Activated CD8-positive, alpha-beta memory T cell treated with anti-CD3 and anti-CD28 coated beads for 48 hours (primary cell): ENCODE data around the gene NBEA.

ENCODE experiments used
- DNase-seq, 3 experiments: peaks; one replicate each; pipeline ENCODE4 v3.0.0-alpha.2; 2020; ENCODE audit warnings: low read depth in 2 of 3, low spot score in 2 of 3

NBEA gene

DNA sequence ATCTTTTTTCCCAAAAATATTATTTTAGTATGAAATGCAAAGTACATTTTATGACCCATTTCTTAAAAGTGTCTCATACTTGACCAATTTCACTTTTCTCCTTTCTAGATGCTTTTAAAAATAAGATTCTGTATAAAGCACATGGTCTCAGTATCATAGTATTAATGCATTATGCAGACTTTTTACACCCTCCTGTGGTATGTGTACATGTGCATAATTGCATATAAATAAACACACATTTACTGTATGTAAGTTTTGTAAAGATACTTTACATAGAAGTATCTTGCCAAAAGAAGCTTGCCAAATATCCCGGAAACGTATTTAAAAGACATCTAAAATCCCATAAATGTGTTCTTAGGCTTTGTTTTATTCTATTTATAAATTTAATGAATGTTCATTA, 619.5 kb downstream of the NBEA start:
- no peak for DNase-seq

DNA sequence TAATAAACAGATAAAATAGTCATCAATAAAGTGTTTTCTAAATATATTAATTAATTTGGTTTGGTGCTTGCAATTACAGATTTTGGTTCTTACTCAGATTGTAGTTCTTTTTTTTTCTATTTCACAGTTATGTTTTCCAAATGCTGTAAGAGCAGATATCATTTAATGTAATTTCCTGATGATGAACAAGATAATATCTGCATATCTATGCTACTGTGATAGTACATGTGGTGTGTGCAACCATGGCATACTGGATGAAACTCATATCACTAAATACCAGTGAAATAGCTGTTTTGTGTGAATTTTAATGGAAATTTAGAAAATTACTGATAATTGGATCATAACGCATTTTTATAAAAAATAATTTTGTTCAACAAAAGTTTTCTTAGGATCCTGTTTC, 623.2 kb downstream of the NBEA start:
- DNase-seq: no peak

DNA sequence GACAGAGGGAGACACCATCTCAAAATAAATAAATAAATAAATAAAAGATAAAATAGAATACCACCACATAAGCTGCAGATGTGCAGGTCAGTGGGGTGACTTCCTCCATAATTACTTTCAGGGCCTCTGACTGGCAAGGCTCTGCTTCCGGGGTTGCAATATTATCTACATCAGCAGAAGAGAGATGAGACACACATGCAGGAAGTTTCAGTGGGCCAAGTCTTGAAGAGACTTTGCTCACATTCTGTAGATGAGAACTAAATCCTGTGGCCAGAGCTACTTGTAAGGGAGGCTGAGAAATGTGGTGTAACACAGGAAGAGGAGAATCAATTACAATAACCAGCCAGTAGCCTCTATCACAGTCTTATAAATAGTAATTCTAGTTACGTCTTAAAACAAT, 624.3 kb downstream of the NBEA start:
- DNase-seq: no peak

DNA sequence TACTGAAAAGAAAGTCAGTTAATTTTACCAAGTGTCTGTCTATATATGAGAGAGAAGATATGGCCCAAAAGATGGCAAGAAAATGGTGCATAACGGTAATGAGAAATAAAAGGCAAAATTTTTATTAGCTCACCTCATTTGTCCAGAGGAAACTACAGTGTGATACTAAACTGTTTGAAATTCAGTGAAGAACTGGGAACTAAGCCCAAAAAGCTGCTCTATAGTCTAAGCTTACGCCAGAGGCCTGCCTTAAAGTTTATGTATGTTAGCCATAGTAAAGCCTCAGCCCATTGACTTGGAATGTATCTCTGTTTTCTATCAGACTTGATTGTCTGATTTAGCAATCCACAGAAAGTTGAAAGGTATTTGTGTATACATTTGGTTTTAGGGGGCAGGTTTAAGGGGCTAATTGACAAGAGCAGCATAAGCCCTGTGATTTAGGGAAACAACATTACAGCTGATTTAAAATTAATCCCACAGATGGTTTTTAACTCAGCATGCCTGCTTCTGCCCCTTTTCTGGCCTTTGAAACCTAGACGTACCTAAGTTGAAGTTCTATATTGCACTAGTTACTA, 625.4 kb downstream of the NBEA start:
- DNase-seq: no peak

DNA sequence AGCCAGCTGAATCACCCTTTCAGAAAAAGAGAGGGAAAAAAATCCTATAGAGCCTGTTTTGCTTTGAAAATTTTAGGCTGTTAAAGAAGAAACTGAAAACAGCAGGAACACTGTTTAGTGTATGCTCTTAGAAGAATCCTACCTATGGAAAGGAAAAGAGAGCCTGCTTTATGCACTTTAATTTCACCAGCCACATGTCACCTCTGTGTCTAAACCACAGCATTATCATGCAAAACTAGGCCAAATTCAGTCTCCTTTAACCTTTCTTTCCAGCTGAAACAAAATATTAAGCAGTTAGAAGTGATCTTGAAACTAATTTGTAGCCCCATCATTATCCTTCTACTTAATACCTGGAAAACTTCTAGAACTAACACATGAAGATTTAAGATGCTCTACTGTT, 631.6 kb downstream of the NBEA start:
- DNase-seq: no peak

DNA sequence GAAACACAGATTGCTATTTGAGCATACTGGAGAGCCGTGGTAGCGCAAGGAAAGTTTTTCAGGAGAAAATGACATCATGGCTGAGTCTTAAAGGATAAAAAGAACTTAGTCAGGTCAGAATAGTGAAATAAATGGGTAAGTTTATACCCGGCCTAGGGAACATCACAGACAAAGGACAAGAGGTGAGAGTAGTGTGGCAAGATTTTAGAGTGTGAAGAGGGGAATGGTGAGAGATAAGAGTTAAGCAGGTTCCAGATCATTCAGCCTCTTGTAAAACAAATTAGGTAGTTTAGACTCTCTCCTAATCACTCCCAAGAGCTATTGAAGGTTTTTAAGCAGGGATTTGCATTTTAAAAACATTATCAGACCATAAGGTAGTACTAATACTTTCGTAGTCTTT, 650.4 kb downstream of the NBEA start:
- DNase-seq: no peak

DNA sequence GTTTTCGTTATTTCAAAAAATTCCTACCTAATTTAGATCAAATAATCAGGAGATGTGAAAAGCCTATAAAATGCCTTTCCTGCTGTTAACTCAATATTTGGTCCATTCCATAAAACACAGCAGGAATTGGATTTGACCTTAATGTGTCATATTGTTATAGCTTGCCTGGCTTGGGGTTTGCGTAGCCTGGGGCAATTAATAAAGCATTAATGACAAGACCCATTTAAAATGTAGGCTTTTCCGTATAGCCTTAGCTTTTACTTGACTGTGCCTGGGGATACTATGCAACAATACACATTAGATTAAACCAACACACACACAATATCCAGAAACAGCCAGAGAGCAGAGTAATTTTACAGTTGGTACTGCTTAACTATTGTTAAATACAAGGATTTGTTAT, 651.6 kb downstream of the NBEA start:
- no peak for DNase-seq

DNA sequence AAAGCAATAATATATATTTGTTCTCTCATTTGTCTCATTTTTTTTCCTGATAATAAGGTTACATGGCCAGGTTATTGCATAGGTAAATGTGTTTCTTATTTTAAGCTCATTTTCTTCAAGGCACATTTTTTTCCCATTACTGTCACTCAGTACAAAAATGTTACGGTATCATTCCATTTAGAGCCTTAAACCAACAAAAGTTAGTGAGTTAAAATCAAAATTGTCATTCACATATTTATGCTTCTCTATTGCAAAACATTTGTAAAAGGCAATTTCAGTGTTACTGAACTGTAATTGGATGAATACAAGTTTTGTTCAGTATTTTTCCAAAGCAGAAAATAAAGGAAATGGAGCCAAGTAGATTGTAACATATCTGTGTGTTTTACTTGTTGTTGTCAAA, 652.0 kb downstream of the NBEA start:
- no peak for DNase-seq

DNA sequence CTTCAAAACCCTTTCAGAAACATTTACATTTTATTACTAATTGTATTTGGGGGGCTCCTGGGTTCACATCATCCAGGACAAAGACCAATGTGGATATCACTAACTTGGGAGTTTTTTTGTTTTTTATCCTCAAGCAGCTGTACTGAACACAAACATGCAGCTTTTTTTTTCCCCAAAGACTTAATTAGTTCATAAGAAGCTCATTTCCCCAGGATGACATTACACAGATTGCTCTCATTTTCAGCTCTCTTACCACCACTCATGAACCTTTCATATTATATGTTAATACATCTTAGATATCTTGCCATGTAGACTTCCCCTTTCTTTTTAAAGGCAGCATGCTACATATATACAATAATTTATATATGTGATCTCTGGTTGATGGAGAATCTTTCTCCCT, 653.1 kb downstream of the NBEA start:
- DNase-seq: no peak

DNA sequence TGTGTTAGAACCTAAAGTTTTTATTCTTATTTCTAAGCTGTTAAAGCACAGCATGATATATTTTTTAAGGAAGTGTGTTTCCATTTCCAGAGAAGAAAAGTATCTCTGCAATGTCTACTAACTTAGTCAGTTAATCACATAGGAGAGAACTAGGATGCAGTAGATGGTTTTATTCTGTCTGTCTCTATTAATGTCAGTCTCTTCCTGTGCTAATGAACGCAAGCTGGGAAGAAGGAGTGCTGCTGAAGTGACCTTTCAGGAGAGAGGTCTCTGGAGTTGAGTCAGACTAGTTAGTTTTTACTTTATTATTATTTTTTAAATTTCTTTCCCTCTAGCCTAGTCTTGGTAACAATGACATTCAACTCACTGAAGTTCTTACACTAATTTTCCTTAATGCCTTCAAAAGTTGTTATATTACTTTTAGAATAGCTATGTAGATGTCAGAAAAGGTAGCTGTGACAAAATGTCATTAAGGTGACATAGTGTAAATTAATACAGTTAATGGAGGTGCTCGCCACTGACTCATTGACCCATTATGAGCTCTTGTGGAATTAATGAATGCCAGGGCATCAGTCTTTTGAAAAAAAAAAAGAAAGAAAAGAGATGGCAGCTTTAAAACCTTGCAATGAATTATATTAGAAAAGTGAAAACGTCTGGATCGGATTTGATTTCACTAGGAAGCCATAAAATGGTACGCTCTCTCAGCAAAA, 654.4 kb downstream of the NBEA start:
- DNase-seq: no peak

DNA sequence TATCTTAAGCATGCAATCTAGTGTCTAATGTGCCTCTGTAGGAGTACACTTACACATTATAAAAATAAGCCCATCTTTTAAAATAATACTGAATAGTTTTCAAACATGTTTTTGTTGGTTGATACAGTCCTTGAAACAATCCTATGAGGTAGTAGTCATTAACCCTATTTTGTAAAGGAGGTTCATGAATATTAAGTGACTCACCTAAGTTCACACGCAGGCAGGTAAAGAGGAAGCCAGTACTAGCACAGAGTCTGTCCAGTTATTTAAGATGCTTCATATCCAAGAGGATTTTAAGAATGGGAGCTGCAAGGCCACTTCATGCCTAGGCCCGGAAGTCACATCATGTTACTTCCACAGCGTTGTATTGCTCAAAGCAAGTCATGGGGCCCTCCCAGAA, 655.4 kb downstream of the NBEA start:
- DNase-seq: no peak

DNA sequence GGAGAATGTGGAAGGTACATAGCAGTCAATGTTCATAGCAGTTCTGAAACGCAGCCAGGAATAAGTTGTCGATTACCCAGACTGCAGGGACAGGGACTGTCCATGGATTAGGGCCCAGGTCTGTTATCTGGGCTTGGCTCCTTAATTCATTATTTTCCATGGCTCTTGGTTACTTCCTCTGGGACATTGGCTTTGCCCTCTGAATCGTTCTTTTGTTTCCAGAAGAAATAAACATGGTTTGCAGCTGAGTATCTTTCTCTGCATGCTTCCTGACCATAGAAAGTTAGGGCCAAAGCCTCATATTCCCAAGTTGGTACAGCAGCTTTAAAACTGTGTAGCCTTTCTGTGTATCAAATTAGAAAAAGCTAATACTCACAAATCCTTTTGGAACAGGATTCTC, 656.2 kb downstream of the NBEA start:
- DNase-seq: no peak

DNA sequence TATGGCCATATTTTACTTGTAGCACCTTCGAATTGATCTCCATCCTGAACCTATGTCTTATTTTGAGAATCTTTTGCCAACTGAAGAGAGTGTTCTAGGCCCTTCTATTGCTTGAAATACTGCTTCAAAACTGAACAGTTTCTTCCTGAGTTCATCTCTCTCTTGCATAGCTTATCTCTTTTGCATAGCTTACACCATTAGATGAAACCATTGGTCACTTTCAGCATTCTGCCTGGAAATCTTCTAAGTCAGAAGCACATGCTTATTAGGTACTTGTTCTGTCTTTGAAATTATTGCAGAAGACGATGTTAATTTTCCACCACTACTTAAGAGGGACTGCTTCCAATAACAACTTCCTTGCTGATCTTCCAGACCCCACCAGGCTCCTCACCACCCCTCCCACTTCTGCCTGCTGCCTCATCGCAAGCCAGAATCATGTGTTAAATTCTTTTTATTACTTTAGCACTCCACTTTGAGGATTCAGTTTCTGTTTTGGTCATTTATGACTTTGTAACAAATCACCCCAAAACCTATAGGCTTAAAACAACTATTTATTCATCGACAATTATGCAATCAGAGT, 656.8 kb downstream of the NBEA start:
- no peak for DNase-seq

DNA sequence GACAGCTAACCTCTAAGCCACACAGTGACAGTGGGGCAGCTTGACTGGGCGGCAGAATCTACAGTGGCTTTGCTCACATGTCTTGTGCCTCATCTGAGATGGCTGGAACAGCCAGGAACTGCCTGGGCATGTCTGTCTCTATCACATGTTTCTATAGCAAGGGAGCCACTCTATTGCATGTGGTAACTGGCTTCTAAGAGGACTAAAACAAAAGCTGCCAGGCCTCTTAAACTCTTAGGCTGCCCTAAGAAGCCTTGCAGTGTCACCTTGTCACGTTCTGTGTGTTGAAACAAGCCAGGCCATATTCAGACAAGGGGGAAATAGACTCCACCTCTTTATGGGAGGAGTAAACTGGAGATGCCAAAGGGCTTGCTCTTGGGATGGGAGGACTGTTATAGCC, 657.3 kb downstream of the NBEA start:
- no peak for DNase-seq

DNA sequence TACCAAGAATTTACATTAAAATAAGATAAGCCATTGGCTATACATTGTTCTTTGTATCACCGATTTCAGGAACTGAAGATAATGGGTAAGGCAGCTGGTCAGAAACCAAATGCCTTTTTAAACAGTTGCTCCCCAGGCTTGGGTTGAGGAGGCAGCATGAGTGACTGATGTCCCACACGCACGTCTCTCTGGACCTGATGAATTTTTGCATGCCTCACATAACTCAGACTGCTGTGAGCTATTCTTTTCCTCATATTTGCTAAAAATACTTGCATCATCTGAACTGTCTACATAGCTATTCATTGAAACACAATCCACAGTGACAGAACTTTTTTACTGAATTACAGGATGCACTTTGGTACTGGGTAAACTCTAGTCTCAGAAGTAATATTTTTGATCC, 658.1 kb downstream of the NBEA start:
- DNase-seq: no peak

DNA sequence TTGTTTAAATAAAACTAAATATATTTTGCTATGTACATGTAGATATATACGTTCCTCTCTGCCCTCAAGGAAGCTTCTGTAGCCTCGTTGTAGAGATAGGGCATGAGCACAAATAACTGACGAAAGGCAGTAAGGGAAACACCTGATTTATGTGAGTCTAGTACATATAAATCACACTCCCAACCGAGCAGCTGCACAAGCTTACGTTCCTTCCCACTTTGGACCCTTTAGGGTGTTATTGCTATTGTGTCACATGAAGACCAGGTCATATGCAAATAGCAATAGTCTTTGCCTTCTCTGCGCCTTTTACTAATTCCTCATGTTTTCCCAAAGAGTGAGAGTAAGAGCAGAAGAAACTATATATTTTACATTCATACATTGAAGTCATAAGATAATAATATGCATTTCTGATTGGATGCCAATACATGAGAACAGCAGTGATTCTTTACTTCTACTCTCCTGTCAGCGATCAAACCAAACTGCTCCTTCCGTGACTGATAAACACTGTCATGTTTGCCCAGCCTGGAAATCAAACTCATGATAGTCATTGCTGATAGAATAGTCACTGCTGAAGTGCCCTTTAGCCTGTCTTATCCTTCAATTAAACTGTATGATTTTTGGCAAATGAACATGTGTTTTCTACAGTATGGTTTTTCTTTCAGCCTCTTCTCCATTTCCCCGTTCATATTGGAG, 661.7 kb downstream of the NBEA start:
- no peak for DNase-seq

DNA sequence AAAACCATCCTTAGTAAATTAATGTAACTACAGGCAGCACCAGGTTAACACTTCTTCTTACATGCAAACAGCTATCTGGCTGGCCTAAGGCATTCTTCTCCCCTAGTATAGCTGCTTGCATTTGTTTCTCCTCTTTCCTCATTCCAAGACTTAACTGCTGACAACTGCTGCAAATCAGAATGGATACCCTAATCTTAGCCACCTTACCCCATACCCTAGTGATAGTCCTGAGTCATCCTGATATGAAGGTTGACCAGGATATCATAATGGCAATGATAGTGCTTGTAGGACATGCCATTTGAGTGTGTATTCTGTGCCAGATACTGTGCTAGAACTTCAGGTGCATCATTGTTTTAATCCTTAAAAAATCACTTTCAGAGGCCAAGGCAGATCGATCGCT, 672.6 kb downstream of the NBEA start:
- DNase-seq: no peak

DNA sequence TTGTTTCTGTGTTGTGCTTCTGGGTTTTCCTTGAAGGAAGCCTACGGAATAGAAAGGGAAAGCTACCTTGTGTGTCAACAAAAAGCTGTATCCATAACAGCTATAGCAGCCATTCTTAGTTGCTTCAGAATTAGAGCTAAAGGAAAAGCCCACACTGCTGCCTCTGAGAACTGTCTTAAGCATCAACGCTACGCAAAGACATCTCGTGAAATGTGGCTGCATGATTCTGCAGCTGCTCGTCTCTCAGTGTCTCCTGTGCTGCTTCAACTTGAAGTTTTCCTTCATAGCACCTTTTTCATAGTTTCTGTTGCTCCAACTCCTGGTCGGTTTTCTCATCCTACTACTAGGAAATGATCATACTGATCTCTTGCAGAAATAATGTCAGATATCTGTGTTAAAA, 675.4 kb downstream of the NBEA start:
- no peak for DNase-seq

DNA sequence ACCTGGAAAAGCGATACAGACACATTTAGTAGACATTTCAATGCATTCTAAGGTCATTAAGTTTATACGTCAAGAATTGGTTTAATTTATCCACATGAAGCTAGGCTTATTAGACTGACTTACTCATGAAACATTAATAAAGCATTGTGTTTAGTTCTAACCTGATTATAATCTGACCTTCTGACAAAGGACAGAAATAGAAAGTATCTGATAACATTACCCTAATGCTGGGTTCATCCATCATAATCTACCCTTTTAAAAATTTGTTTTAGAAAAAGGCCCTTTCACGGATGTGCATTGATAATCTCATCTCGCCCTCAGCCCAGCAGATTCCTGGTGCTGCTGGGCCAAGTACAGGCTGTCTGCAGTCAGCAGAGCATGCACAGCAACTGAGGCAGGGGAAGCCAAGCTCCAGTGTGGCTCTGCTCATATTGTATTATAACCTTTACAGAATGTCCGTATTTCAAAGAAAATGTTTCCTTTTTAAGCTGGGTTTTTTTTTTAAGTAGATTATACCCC, 676.6 kb downstream of the NBEA start:
- DNase-seq: no peak

DNA sequence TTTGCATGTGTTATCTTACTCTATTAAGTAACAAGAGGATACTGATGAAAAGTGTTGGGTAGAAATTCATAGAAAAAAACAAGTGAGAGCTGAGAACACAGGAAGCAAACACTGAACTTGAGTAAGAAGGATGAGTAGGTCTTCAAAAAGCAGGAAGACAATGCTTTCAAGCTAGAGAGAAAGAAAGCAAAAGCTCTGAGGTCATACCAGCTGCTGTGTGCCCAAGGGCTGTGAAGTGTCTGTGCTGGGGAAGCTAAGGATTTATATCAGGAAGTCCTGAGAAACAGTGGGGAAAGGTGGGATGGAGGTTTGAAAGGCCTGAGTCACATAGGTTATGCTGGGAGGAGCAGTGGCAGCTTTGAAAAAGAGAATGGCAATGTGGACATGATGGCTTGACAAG, 679.9 kb downstream of the NBEA start:
- no peak for DNase-seq

DNA sequence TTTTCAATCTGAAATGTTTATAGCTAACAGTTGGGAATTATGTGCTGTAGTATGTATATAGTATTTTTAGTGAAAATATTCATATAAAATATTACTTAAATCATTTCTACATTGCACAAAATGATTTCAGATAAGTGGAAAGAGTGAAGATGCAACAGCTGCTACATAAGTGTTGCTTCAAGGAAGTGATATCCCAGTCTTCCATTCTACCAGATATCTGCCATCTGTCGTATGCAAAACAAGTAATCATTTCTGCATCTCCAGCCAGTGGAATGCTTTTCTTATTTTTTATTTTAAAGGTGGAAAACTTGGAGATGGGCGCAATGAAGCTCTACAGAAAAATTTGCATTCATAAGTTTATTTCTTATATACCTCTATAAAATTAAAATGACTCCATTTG, 687.0 kb downstream of the NBEA start:
- no peak for DNase-seq

DNA sequence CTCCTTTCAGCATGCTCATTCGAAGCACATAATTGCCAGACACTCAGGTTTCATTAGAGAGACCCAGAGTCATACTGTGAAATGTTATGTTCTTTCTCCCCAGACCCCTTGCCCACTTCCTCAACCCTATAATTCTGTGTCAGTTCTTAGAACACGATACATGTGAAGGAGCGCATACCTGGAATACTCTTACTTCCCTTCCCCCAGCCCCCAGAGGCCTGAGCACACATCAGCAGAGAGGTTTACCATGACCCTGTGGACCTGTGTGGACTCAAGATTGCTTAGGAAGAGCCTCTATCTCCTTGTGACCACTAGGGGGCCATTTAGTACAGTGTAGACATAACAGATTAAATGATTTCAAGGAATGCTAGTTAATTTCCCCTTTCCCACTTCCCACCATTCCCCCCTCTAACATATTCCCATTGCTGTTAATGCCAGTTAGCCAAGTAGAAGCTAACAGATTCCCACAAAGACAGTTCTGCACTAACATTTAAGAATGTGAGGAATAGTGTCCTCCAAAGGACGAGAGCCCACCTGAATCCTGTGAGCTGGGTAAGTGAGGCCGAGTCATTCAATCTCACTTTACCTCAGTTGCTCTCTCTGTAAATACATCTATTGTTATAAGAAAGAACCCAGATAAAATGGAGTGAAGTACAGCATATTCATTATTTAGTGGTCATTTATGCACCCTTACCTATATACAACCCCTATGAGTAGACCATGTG, 688.6 kb downstream of the NBEA start:
- no peak for DNase-seq
